NCI-H526 (cell line): ENCODE data around the gene MTA1.

Experiments used
- DNase-seq, 2 experiments: peaks; one replicate each; lab custom pipeline; 2025; lab: John Stamatoyannopoulos, UW

The MTA1 gene

GRCh38 chr14:105445901-105446845 lies 26.5 kb downstream of the MTA1 start:
- no peak for DNase-seq

- no peak for DNase-seq
Observed at GRCh38 chr14:105446971-105447370, 27.3 kb downstream of the MTA1 start.

GRCh38 chr14:105447651-105448640 lies 28.3 kb downstream of the MTA1 start:
- DNase-seq = no peak

GRCh38 chr14:105448706-105449111 lies 29.1 kb downstream of the MTA1 start:
- peak; percentile 22 to 73 for DNase-seq

- DNase-seq = no peak
Observed at GRCh38 chr14:105449276-105450122, 29.9 kb downstream of the MTA1 start.

- DNase-seq = no peak
Observed at GRCh38 chr14:105450123-105450505, 30.5 kb downstream of the MTA1 start.

- DNase-seq = no peak
Observed at GRCh38 chr14:105450864-105451720, 31.5 kb downstream of the MTA1 start.

- DNase-seq = no peak
Observed at GRCh38 chr14:105452963-105453362, 33.3 kb downstream of the MTA1 start.

GRCh38 chr14:105453847-105454246 lies 34.2 kb downstream of the MTA1 start:
- no peak for DNase-seq

GRCh38 chr14:105455086-105455640 lies 35.5 kb downstream of the MTA1 start:
- no peak for DNase-seq

- no peak for DNase-seq
Observed at GRCh38 chr14:105455766-105456660, 36.4 kb downstream of the MTA1 start.

GRCh38 chr14:105456736-105457617 lies 37.4 kb downstream of the MTA1 start:
- no peak for DNase-seq

- no peak for DNase-seq
Observed at GRCh38 chr14:105458010-105458409, 38.4 kb downstream of the MTA1 start.

- DNase-seq = no peak
Observed at GRCh38 chr14:105458571-105458970, 38.9 kb downstream of the MTA1 start.

GRCh38 chr14:105460116-105460515 lies 40.5 kb downstream of the MTA1 start:
- DNase-seq = no peak

GRCh38 chr14:105460616-105461015 lies 41.0 kb downstream of the MTA1 start:
- DNase-seq = no peak

- no peak for DNase-seq
Observed at GRCh38 chr14:105461903-105462302, 42.3 kb downstream of the MTA1 start.

GRCh38 chr14:105464501-105464900 lies 44.9 kb downstream of the MTA1 start:
- no peak for DNase-seq
